MM.1S (cell line): ENCODE results near the gene GSX2.

Source experiments
- EZH2 ChIP-seq: fragments of 300-600 bp; sonication (generic); optimal IDR thresholded peaks from 2 replicates; pipeline ENCODE3; 2017; ENCODE audit warnings: low read depth, mild to moderate bottlenecking, antibody characterized with exemption, low read length, mixed read lengths
- EZH2phosphoT487 ChIP-seq: fragments of 300-600 bp; sonication (generic); IDR thresholded peaks from 2 replicates; pipeline ENCODE4 v1.6.1; 2018; ENCODE audit warnings: antibody characterized with exemption, low read length
- TF ChIP-seq, protein P1 (sequence below): fragments of 300-600 bp; sonication (generic); IDR thresholded peaks from 2 replicates; pipeline ENCODE4 v1.5.1; 2016; ENCODE audit warnings: antibody characterized with exemption, low read length, mixed read lengths

DNA sequence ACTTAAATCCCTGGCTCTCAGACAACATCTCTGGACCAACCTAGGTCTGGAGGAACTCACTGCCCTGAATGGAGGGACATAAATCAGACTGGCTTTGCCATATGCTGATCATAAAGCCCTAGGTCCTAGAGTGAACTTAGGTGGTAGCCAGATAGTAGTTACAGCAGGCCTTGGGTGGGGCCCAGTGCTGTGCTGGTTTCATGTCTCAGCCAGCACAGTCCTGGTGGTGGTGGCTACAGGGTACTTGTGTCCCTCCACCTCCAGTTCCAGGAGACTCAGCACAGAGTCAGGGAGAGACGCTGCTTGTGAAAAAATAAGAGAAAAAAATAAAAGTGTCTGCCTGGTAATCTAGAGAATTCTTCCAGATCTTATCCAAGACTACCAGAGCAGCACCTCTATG, 40.3 kb downstream of the GSX2 start:
- TF ChIP-seq, protein P1, sequence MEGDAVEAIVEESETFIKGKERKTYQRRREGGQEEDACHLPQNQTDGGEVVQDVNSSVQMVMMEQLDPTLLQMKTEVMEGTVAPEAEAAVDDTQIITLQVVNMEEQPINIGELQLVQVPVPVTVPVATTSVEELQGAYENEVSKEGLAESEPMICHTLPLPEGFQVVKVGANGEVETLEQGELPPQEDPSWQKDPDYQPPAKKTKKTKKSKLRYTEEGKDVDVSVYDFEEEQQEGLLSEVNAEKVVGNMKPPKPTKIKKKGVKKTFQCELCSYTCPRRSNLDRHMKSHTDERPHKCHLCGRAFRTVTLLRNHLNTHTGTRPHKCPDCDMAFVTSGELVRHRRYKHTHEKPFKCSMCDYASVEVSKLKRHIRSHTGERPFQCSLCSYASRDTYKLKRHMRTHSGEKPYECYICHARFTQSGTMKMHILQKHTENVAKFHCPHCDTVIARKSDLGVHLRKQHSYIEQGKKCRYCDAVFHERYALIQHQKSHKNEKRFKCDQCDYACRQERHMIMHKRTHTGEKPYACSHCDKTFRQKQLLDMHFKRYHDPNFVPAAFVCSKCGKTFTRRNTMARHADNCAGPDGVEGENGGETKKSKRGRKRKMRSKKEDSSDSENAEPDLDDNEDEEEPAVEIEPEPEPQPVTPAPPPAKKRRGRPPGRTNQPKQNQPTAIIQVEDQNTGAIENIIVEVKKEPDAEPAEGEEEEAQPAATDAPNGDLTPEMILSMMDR = no peak
- TF ChIP-seq EZH2phosphoT487 = no peak
- TF ChIP-seq EZH2 = no peak
